Activated CD4-positive, alpha-beta T cell treated with anti-CD3 and anti-CD28 coated beads, Interleukin-2, Interleukin-4, amounts not matched to agents 100 ng/mL and 50 ng/mL, durations not matched to agents 16 hours and 8 hours (primary cell): ENCODE measurements around the gene CARD18.
A peak's percentile ranks its signal among the peaks of the same experiment; 100 is the strongest.

Experiments
- DNase-seq: peaks from one replicate; pipeline ENCODE4 v3.0.0-alpha.2; 2020; ENCODE audit warnings: low spot score

CARD18 gene

GRCh38 chr11:105139669-105140068 is at the start of gene CARD18:
Gene CARD18, minus strand, starts transcription at chr11:105139769. Its CDS starts 43 bp downstream, at chr11:105139726.
- DNase-seq, result no peak

GRCh38 chr11:105183987-105184386 is 44.4 kb upstream of the CARD18 start:
- DNase-seq, result no peak

GRCh38 chr11:105183426-105183825 is 43.9 kb upstream of the CARD18 start:
- DNase-seq, result no peak

- DNase-seq, result no peak
Measured at GRCh38 chr11:105181521-105181920, 42.0 kb upstream of the CARD18 start.

- DNase-seq, result no peak
Measured at GRCh38 chr11:105181100-105181499, 41.5 kb upstream of the CARD18 start.

GRCh38 chr11:105179542-105180278 is 40.1 kb upstream of the CARD18 start:
- DNase-seq, result no peak

- DNase-seq, result no peak
Measured at GRCh38 chr11:105177658-105178057, 38.1 kb upstream of the CARD18 start.

GRCh38 chr11:105168457-105168856 is 28.9 kb upstream of the CARD18 start:
- DNase-seq, result no peak

- DNase-seq, result no peak
Measured at GRCh38 chr11:105167244-105167643, 27.7 kb upstream of the CARD18 start.

GRCh38 chr11:105164208-105164607 is 24.6 kb upstream of the CARD18 start:
- DNase-seq, result peak; percentile 13

GRCh38 chr11:105162506-105162905 is 22.9 kb upstream of the CARD18 start:
- no peak for DNase-seq

- no peak for DNase-seq
Measured at GRCh38 chr11:105158436-105158835, 18.9 kb upstream of the CARD18 start.

- no peak for DNase-seq
Measured at GRCh38 chr11:105156720-105157119, 17.2 kb upstream of the CARD18 start.

- no peak for DNase-seq
Measured at GRCh38 chr11:105156231-105156630, 16.7 kb upstream of the CARD18 start.

GRCh38 chr11:105155679-105156078 is 16.1 kb upstream of the CARD18 start:
- DNase-seq, result no peak

GRCh38 chr11:105153392-105153791 is 13.8 kb upstream of the CARD18 start:
- no peak for DNase-seq

- DNase-seq, result no peak
Measured at GRCh38 chr11:105152560-105152959, 13.0 kb upstream of the CARD18 start.

- no peak for DNase-seq
Measured at GRCh38 chr11:105152021-105152512, 12.5 kb upstream of the CARD18 start.

- DNase-seq, result no peak
Measured at GRCh38 chr11:105149477-105149876, 9.9 kb upstream of the CARD18 start.

GRCh38 chr11:105148241-105148640 is 8.7 kb upstream of the CARD18 start:
- no peak for DNase-seq

GRCh38 chr11:105144887-105145286 is 5.3 kb upstream of the CARD18 start:
- DNase-seq, result no peak

- DNase-seq, result no peak
Measured at GRCh38 chr11:105142167-105142566, 2.6 kb upstream of the CARD18 start.

GRCh38 chr11:105137286-105137685 is 2.3 kb downstream of the CARD18 start:
- no peak for DNase-seq

- no peak for DNase-seq
Measured at GRCh38 chr11:105135883-105136282, 3.7 kb downstream of the CARD18 start.
